GM21723 (cell line): ENCODE measurements around the gene HSD11B1.

Experiments
- ATAC-seq: cut with Tn5 transposase; IDR thresholded peaks from one replicate; pipeline ENCODE4 v1.9.1; 2021; ENCODE audit warnings: mild to moderate bottlenecking, moderate library complexity; ENCODE audit not compliant: unreplicated experiment

The HSD11B1 gene

DNA sequence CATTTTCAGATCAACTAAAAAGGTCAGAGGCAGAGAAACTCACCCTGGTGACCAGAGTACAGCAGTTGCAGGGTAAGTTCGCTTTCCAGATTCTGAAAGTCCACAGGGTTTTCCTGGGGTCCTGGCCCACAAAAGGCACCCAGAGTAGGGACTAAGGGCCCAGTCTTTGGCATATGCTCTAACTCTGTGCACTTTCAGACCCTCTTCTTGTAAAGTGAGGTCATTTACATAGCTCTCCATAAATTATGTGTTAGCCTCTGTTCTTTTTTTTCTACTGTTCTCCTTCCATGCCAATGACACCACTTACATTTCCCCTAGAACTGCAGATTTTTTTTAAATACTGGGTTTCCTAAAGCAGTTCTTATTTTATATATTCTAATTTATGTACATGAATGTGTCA, 73.5 kb downstream of the HSD11B1 start:
- no peak for ATAC-seq

- no peak for ATAC-seq
Observed at GRCh38 chr1:209780268-209780667, 75.6 kb downstream of the HSD11B1 start.

DNA sequence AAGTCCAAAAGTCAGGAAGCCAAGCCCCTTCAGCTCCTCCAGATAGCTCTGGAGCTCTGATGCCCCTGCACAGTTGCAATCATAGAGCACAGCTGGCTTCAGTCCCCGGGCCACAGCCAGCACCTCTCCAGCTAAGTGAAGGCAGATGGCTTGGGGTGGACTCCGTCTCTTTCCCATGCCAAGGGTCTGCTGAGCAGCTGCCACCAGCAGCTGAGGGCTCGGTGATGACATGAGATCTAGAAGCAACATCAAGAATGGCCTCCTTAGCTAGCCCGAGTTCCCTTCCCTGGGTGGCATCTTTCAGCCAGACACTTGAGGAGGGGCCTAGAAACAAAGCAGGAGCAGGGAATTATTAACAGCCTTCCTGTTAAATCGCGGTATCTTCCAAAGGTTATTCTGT, 78.7 kb downstream of the HSD11B1 start:
- ATAC-seq = no peak
